HepG2 (cell line): Measurements from ENCODE around the gene STC2. TPM values are rescaled to one million over a fixed set of nuclear protein-coding genes. Genes with fewer than 3 reads are reported as not detected.

ENCODE experiments used
- GABPA ChIP-seq, 2 experiments: IDR thresholded peaks; 2 replicates each; pipeline ENCODE4 v1.6.1; 2011 to 2016; ENCODE audit warnings: low read depth in 2 of 2, low read length in 1 of 2, missing biosample characterization in 1 of 2, missing genetic modification characterization in 1 of 2
- HCFC1 ChIP-seq: fragments of 150-350 bp; IDR thresholded peaks from 2 replicates; pipeline ENCODE4 v1.6.1; 2014; ENCODE audit warnings: low read depth, low read length
- KLF16 ChIP-seq, 2 experiments: sonication (generic) in 1 of 2; formaldehyde crosslinking in 1 of 2; IDR thresholded peaks; 2 replicates each; pipeline versions ENCODE4 v1.6.1 to v1.8.0; 2016 to 2023; ENCODE audit warnings: missing genetic modification reagents in 2 of 2, missing compliant biosample characterization in 1 of 2
- KMT2B ChIP-seq: IDR thresholded peaks from 2 replicates; pipeline ENCODE4 v1.6.1; 2016; ENCODE audit warnings: missing genetic modification reagents, missing compliant biosample characterization
- MXD3 ChIP-seq: IDR thresholded peaks from 2 replicates; pipeline ENCODE4 v1.6.1; 2016; ENCODE audit warnings: mild to moderate bottlenecking, missing biosample characterization, missing genetic modification reagents
- NR2F6 ChIP-seq, 2 experiments: IDR thresholded peaks; 2 replicates each; pipeline ENCODE4 v1.6.1; 2016; ENCODE audit warnings: antibody characterized with exemption in 1 of 2, mild to moderate bottlenecking in 1 of 2
- POLR2AphosphoS2 ChIP-seq: IDR thresholded peaks from 2 replicates; pipeline ENCODE4 v1.6.1; 2011; ENCODE audit warnings: low read depth, low read length, improper control_type of control experiment
- RBFOX2 ChIP-seq: fragments of 200-400 bp; formaldehyde crosslinking; IDR thresholded peaks from 2 replicates; pipeline ENCODE4 v1.6.1; 2017; ENCODE audit warnings: low read depth, mild to moderate bottlenecking, low read length
- SAFB2 ChIP-seq: sonication (generic); formaldehyde crosslinking; IDR thresholded peaks from 2 replicates; pipeline ENCODE4 v1.5.1; 2020; ENCODE audit warnings: missing genetic modification reagents, low read depth, mild to moderate bottlenecking, borderline replicate concordance
- TOE1 ChIP-seq: sonication (generic); formaldehyde crosslinking; IDR thresholded peaks from 2 replicates; pipeline ENCODE4 v1.4.0; 2020; ENCODE audit warnings: mild to moderate bottlenecking, missing genetic modification reagents
- XRCC5 ChIP-seq: fragments of 200-400 bp; formaldehyde crosslinking; optimal IDR thresholded peaks from 2 replicates; pipeline ENCODE3; 2017; ENCODE audit warnings: mild to moderate bottlenecking, low read length
- ZBTB21 ChIP-seq: sonication (generic); formaldehyde crosslinking; IDR thresholded peaks from 2 replicates; pipeline ENCODE4 v1.4.0; 2020; ENCODE audit warnings: missing genetic modification reagents
- ZFP37 ChIP-seq: sonication (generic); formaldehyde crosslinking; IDR thresholded peaks from 2 replicates; pipeline ENCODE4 v1.4.0; 2020; ENCODE audit warnings: missing genetic modification reagents, borderline replicate concordance
- ZNF292 ChIP-seq: sonication (generic); formaldehyde crosslinking; IDR thresholded peaks from 2 replicates; pipeline ENCODE4 v1.8.1; 2022; ENCODE audit warnings: mild to moderate bottlenecking, low read depth, missing genetic modification reagents, borderline replicate concordance
- ZNF317 ChIP-seq: sonication (generic); formaldehyde crosslinking; IDR thresholded peaks from 2 replicates; pipeline ENCODE4 v1.5.0; 2020; ENCODE audit warnings: mild to moderate bottlenecking, missing genetic modification reagents
- ZNF33A ChIP-seq: sonication (generic); formaldehyde crosslinking; IDR thresholded peaks from 2 replicates; pipeline ENCODE4 v1.5.1; 2020; ENCODE audit warnings: missing genetic modification reagents, mild to moderate bottlenecking, moderate library complexity, borderline replicate concordance
- ZNF350 ChIP-seq: sonication (generic); formaldehyde crosslinking; IDR thresholded peaks from 2 replicates; pipeline ENCODE4 v1.4.0; 2020; ENCODE audit warnings: mild to moderate bottlenecking, low read depth, missing genetic modification reagents, borderline replicate concordance
- ZNF383 ChIP-seq: sonication (generic); formaldehyde crosslinking; IDR thresholded peaks from 2 replicates; pipeline ENCODE4 v1.4.0; 2020; ENCODE audit warnings: missing genetic modification reagents, mild to moderate bottlenecking, borderline replicate concordance
- ZNF441 ChIP-seq: sonication (generic); formaldehyde crosslinking; IDR thresholded peaks from 2 replicates; pipeline ENCODE4 v1.7.0; 2021; ENCODE audit warnings: missing genetic modification reagents, borderline replicate concordance
- ZNF547 ChIP-seq: sonication (generic); formaldehyde crosslinking; IDR thresholded peaks from 2 replicates; pipeline ENCODE4 v1.5.1; 2020; ENCODE audit warnings: mild to moderate bottlenecking, missing genetic modification reagents
- ZNF572 ChIP-seq: sonication (generic); formaldehyde crosslinking; IDR thresholded peaks from 2 replicates; pipeline ENCODE4 v1.5.1; 2020; ENCODE audit warnings: mild to moderate bottlenecking, missing genetic modification reagents
- ZNF598 ChIP-seq: sonication (generic); formaldehyde crosslinking; IDR thresholded peaks from 2 replicates; pipeline ENCODE4 v1.5.1; 2020; ENCODE audit warnings: mild to moderate bottlenecking, missing genetic modification reagents, borderline replicate concordance
- ZNF614 ChIP-seq: IDR thresholded peaks from 2 replicates; pipeline ENCODE4 v1.6.1; 2018; ENCODE audit warnings: missing biosample characterization, missing genetic modification reagents, inconsistent platforms, borderline replicate concordance
- ZSCAN12 ChIP-seq: sonication (generic); formaldehyde crosslinking; IDR thresholded peaks from 2 replicates; pipeline ENCODE4 v1.9.0; 2021; ENCODE audit warnings: mild to moderate bottlenecking, missing genetic modification reagents
- polyA plus RNA-seq, 8 experiments: library from polyadenylated mRNA; depleted of rRNA in 3 of 8; stranded (reverse) in 7 of 8; unstranded in 1 of 8; fragments of >200 nt; fragmentation: Illumina TruSeq in 4 of 8; extraction: Trizol in 4 of 8; gene quantifications; 2 replicates each; pipeline versions ENCODE4 v1.2.1 to v1.2.3, GENCODE V29; 2011 to 2016; ENCODE audit warnings: low read depth in 4 of 8, missing spikeins in 1 of 8, mixed read lengths in 1 of 8; ENCODE audit not compliant: insufficient read depth in 1 of 8
- total RNA-seq, 5 experiments: library from RNA; depleted of rRNA; stranded (reverse); fragments of >200 nt; fragmentation: Illumina TruSeq; extraction: Trizol; gene quantifications; 2 replicates each; pipeline ENCODE4 v1.2.3, GENCODE V29; 2016; ENCODE audit warnings: low read depth in 1 of 5
- TF ChIP-seq, protein P1 (sequence below): IDR thresholded peaks from 2 replicates; pipeline ENCODE4 v1.6.1; 2012; ENCODE audit warnings: inconsistent platforms
- TF ChIP-seq, protein P2 (sequence below): sonication (generic); formaldehyde crosslinking; IDR thresholded peaks from 2 replicates; pipeline ENCODE4 v1.4.0; 2020; ENCODE audit warnings: missing genetic modification reagents

STC2 gene
- total and polyA plus RNA-seq, 2 of the 13 experiments (the other 11 are each of a cell fraction or from before 2014, with no cell fraction given): 27.1 to 69.2 TPM

GRCh38 chr5:173283318-173284288 lies 44.6 kb downstream of the STC2 start (continued):
- TF ChIP-seq ZBTB21 (CRISPR knock-in tag) (no peak), ZNF350 (CRISPR knock-in tag) (peak; percentile 78), ZNF614 (CRISPR knock-in tag) (peak; percentile 90; the same call in 1 of the 2 replicates), ZNF383 (CRISPR knock-in tag) (no peak), KMT2B (CRISPR knock-in tag) (peak; percentile 85), POLR2AphosphoS2 (no peak), ZNF317 (CRISPR knock-in tag) (0 out of 2 replicates have a peak, but pooled peaks have one; percentile 27), SAFB2 (CRISPR knock-in tag) (peak; percentile 91), ZFP37 (CRISPR knock-in tag) (peak; percentile 94; the same call in 1 of the 2 replicates), KLF16 (CRISPR knock-in tag; IDR thresholded peaks at IDR 0.05) (peak; percentile 83 to 99; a peak in 2 of 4 replicates), ZSCAN12 (CRISPR knock-in tag) (peak; percentile 98; the same call in 1 of the 2 replicates), ZNF598 (CRISPR knock-in tag) (peak; percentile 96), RBFOX2 (0 out of 2 replicates have a peak, but pooled peaks have one; percentile 21), MXD3 (CRISPR knock-in tag) (peak; percentile 99), ZNF547 (CRISPR knock-in tag) (peak; percentile 99), ZNF33A (CRISPR knock-in tag) (peak; percentile 92; the same call in 1 of the 2 replicates), XRCC5 (peak; percentile 89), NR2F6 (IDR thresholded peaks at IDR 0.05) (no peak), NR2F6 (CRISPR knock-in tag; IDR thresholded peaks at IDR 0.05) (peak; percentile 65), TOE1 (CRISPR knock-in tag) (peak; percentile 93; the same call in 1 of the 2 replicates), HCFC1 (no peak), ZNF292 (CRISPR knock-in tag) (no peak), ZNF572 (CRISPR knock-in tag) (no peak), ZNF441 (CRISPR knock-in tag) (peak; percentile 94), GABPA (IDR thresholded peaks at IDR 0.05; ENCODE audit: low read depth, low read length) (no peak), GABPA (CRISPR knock-in tag; IDR thresholded peaks at IDR 0.05; ENCODE audit: low read depth) (no peak)
- TF ChIP-seq, protein P1, sequence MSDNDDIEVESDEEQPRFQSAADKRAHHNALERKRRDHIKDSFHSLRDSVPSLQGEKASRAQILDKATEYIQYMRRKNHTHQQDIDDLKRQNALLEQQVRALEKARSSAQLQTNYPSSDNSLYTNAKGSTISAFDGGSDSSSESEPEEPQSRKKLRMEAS: peak; percentile 100
- TF ChIP-seq, protein P2, sequence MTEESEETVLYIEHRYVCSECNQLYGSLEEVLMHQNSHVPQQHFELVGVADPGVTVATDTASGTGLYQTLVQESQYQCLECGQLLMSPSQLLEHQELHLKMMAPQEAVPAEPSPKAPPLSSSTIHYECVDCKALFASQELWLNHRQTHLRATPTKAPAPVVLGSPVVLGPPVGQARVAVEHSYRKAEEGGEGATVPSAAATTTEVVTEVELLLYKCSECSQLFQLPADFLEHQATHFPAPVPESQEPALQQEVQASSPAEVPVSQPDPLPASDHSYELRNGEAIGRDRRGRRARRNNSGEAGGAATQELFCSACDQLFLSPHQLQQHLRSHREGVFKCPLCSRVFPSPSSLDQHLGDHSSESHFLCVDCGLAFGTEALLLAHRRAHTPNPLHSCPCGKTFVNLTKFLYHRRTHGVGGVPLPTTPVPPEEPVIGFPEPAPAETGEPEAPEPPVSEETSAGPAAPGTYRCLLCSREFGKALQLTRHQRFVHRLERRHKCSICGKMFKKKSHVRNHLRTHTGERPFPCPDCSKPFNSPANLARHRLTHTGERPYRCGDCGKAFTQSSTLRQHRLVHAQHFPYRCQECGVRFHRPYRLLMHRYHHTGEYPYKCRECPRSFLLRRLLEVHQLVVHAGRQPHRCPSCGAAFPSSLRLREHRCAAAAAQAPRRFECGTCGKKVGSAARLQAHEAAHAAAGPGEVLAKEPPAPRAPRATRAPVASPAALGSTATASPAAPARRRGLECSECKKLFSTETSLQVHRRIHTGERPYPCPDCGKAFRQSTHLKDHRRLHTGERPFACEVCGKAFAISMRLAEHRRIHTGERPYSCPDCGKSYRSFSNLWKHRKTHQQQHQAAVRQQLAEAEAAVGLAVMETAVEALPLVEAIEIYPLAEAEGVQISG: peak; percentile 98
